PC-9 (cell line): ENCODE measurements around the gene PRLR. TPM values are rescaled to one million over a fixed set of nuclear protein-coding genes. Genes with fewer than 3 reads are reported as not detected.

ENCODE experiments used
- BruUV-seq: library from RNA; stranded (reverse); fragments of 400-500 nt; replicated peaks from 2 replicates; lab custom pipeline; 2021; lab: Mats Ljungman, UMichigan
- CTCF ChIA-PET: fragments of 300-600 bp; sonication (Branson Sonifier 250); formaldehyde crosslinking; loops from one replicate; lab custom pipeline; 2022; ENCODE audit warnings: antibody characterized with exemption; lab: Charles Lee
- POLR2A ChIA-PET: fragments of 300-600 bp; sonication (Branson Sonifier 250); formaldehyde crosslinking; loops from one replicate; lab custom pipeline; 2022; ENCODE audit warnings: antibody characterized with exemption; ENCODE audit not compliant: unreplicated experiment; lab: Charles Lee
- DNase-seq, 2 experiments: peaks; one replicate each; pipeline versions ENCODE4 v3.0.0 to v3.0.0-alpha.2; 2015 to 2022; ENCODE audit warnings: mixed read lengths in 1 of 2
- H2AFZ ChIP-seq: fragments of 200-600 bp; sonication (generic); 2 replicates; pipeline ENCODE4 v1.8.1; 2017; ENCODE audit warnings: antibody characterized with exemption
- H3F3A ChIP-seq: fragments of 200-600 bp; sonication (generic); 2 replicates; pipeline ENCODE4 v1.8.1; 2017; ENCODE audit warnings: antibody characterized with exemption, mild to moderate bottlenecking, low read depth; ENCODE audit not compliant: insufficient read depth
- H3K27ac ChIP-seq: fragments of 200-600 bp; sonication (generic); 2 replicates; pipeline ENCODE4 v1.6.1; 2016; ENCODE audit warnings: mixed run types
- H3K27me3 ChIP-seq: fragments of 200-600 bp; sonication (generic); 2 replicates; pipeline ENCODE4 v1.6.1; 2016; ENCODE audit warnings: low read depth, mixed run types; ENCODE audit not compliant: insufficient read depth
- H3K36me3 ChIP-seq: fragments of 200-600 bp; sonication (generic); 2 replicates; pipeline ENCODE4 v1.6.1; 2016; ENCODE audit warnings: low read depth, mixed run types
- H3K4me1 ChIP-seq: fragments of 200-600 bp; sonication (generic); replicated peaks from 2 replicates; pipeline ENCODE4 v1.6.1; 2016; ENCODE audit warnings: mixed run types; ENCODE audit not compliant: insufficient read depth
- H3K4me2 ChIP-seq: fragments of 200-600 bp; sonication (generic); 2 replicates; pipeline ENCODE4 v1.6.1; 2017; ENCODE audit warnings: mixed run types
- H3K4me3 ChIP-seq: fragments of 200-600 bp; sonication (generic); 2 replicates; pipeline ENCODE4 v1.6.1; 2016; ENCODE audit warnings: mixed run types
- H3K79me2 ChIP-seq: fragments of 200-600 bp; sonication (generic); 2 replicates; pipeline ENCODE4 v1.6.1; 2017; ENCODE audit warnings: low read depth, mixed run types
- H3K9me2 ChIP-seq: fragments of 200-600 bp; sonication (generic); 2 replicates; pipeline ENCODE4 v1.8.1; 2017; ENCODE audit warnings: mild to moderate bottlenecking; ENCODE audit not compliant: insufficient read depth
- H3K9me3 ChIP-seq: fragments of 200-600 bp; sonication (generic); 2 replicates; pipeline ENCODE4 v1.8.1; 2016; ENCODE audit warnings: low read depth; ENCODE audit not compliant: insufficient read depth
- H4K20me1 ChIP-seq: fragments of 200-600 bp; sonication (generic); 2 replicates; pipeline ENCODE4 v1.8.1; 2017; ENCODE audit not compliant: insufficient read depth
- CTCF ChIP-seq: fragments of 200-600 bp; sonication (generic); conservative IDR thresholded peaks from 2 replicates; pipeline ENCODE4 v1.6.1; 2017; ENCODE audit warnings: mixed run types, antibody characterized with exemption, mild to moderate bottlenecking, moderate library complexity
- EZH2 ChIP-seq: fragments of 200-600 bp; sonication (generic); IDR thresholded peaks from 2 replicates; pipeline ENCODE4 v1.8.0; 2017; ENCODE audit warnings: antibody characterized with exemption, low read depth
- intact Hi-C: fragments of 100-400 bp; cut with micrococcal nuclease; formaldehyde crosslinking; loops from one replicate; pipeline ENCODE4 v1.10.0; 2022; ENCODE audit not compliant: unreplicated experiment
- total RNA-seq: library from RNA; stranded (reverse); gene quantifications from 2 replicates; pipeline ENCODE4 v1.2.3, GENCODE V29; 2021

Gene PRLR
- total RNA-seq, 1 experiment from 2014 or later, result not detected

- no peak overlapping the region for H2AFZ ChIP-seq
- intact Hi-C loops, result no loop called here
- H3F3A ChIP-seq, result no peaks in the 10 kb centered on the region
- ChIA-PET POLR2A (no interaction called here), CTCF (no interaction called here)
- no peak for DNase-seq
- no peaks in the 10 kb centered on the region for H3K4me1 ChIP-seq
- H3K9me3 ChIP-seq, result no peaks in the 10 kb centered on the region
- TF ChIP-seq CTCF, result no peak
- no peak for TF ChIP-seq EZH2
- peaks cover 97% of the 10 kb centered on the region for H3K27me3 ChIP-seq
- no peaks in the 10 kb centered on the region for H3K9me2 ChIP-seq
- H3K36me3 ChIP-seq, result no peaks in the 10 kb centered on the region
- H3K27ac ChIP-seq, result no peak overlapping the region
- no peak overlapping the region for H3K4me2 ChIP-seq
- no peak overlapping the region for H3K4me3 ChIP-seq
- BruUV-seq, result no TSS peak
- H3K79me2 ChIP-seq, result no peaks in the 10 kb centered on the region
- H4K20me1 ChIP-seq, result no peaks in the 10 kb centered on the region; the same call in 1 of the 2 replicates
Observed at GRCh38 chr5:35046774-35047173, 183.5 kb downstream of the PRLR start.

- Histone ChIP-seq H3K9me3 (no peaks in the 10 kb centered on the region), H2AFZ (no peak overlapping the region), H3K4me3 (no peak overlapping the region), H3K9me2 (no peaks in the 10 kb centered on the region), H3F3A (no peaks in the 10 kb centered on the region), H3K4me1 (no peaks in the 10 kb centered on the region), H4K20me1 (no peaks in the 10 kb centered on the region; the same call in 1 of the 2 replicates), H3K27ac (no peak overlapping the region), H3K27me3 (peaks cover 97% of the 10 kb centered on the region), H3K79me2 (no peaks in the 10 kb centered on the region), H3K36me3 (no peaks in the 10 kb centered on the region), H3K4me2 (no peak overlapping the region)
- no TSS peak for BruUV-seq
- POLR2A ChIA-PET, result no interaction called here
- intact Hi-C loops, result no loop called here
- TF ChIP-seq CTCF (no peak), EZH2 (no peak)
- CTCF ChIA-PET, result no interaction called here
- no peak for DNase-seq
Observed at GRCh38 chr5:35045280-35045679, 185.0 kb downstream of the PRLR start.

GRCh38 chr5:35044649-35045048 is 185.6 kb downstream of the PRLR start:
- peaks cover 97% of the 10 kb centered on the region for H3K27me3 ChIP-seq
- H3K36me3 ChIP-seq, result no peaks in the 10 kb centered on the region
- ChIA-PET CTCF (no interaction called here), POLR2A (no interaction called here)
- no peaks in the 10 kb centered on the region for H4K20me1 ChIP-seq
- BruUV-seq, result no TSS peak
- H2AFZ ChIP-seq, result no peak overlapping the region
- H3K27ac ChIP-seq, result no peak overlapping the region
- no peak overlapping the region for H3K4me2 ChIP-seq
- no peak overlapping the region for H3K4me3 ChIP-seq
- H3F3A ChIP-seq, result no peaks in the 10 kb centered on the region
- no peaks in the 10 kb centered on the region for H3K9me2 ChIP-seq
- intact Hi-C loops, result no loop called here
- no peaks in the 10 kb centered on the region for H3K4me1 ChIP-seq
- no peak for DNase-seq
- TF ChIP-seq EZH2 (no peak), CTCF (no peak)
- H3K79me2 ChIP-seq, result no peaks in the 10 kb centered on the region
- no peaks in the 10 kb centered on the region for H3K9me3 ChIP-seq
